ENCODE measurements around the gene NPC1. TPM values are rescaled to one million over a fixed set of nuclear protein-coding genes. Genes with fewer than 3 reads are reported as not detected.
A peak's percentile ranks its signal among the peaks of the same experiment; 100 is the strongest.

The NPC1 gene
- total and polyA plus RNA-seq, 8 donors = 7.6 to 219 (median 59.3) TPM

GRCh38 chr18:23587220-23587642 lies 925 bp upstream of the NPC1 start:
- H3K4me3 ChIP-seq = peak overlapping the region; percentile 74 to 94 (median 80)
- peaks cover 25 to 44% (median 34%) of the 10 kb centered on the region in 4 donors for H3K4me1 ChIP-seq
- 33 to 43% (median 41%) methylated on average over 7 of the region's 7 CpGs for WGBS, 5 donors
- intact Hi-C loops (cut with DNase I; ENCODE audit: low total_unique reads) = no loop called here
- no peaks in the 10 kb centered on the region for H3K9me3 ChIP-seq
- peak in 1 of 2 donors; percentile 40 for DNase-seq
- no peak for TF ChIP-seq POLR2AphosphoS5 (IDR thresholded peaks at IDR 0.05)
- TF ChIP-seq CTCF (IDR thresholded peaks at IDR 0.05) = peak in 2 of 7 experiments; percentile 8 to 42
- no peak for TF ChIP-seq EP300 (IDR thresholded peaks at IDR 0.05)
- no peaks in the 10 kb centered on the region for H3K27me3 ChIP-seq
- H3K27ac ChIP-seq = peak overlapping the region in 4 of 5 donors; percentile 99 to 100 (median 100)
- no peaks in the 10 kb centered on the region for H3K36me3 ChIP-seq

- H3K4me3 ChIP-seq = peak overlapping the region; percentile 74 to 94 (median 80)
- no peak for DNase-seq
- no peaks in the 10 kb centered on the region for H3K27me3 ChIP-seq
- no peaks in the 10 kb centered on the region for H3K9me3 ChIP-seq
- no peak for TF ChIP-seq CTCF (IDR thresholded peaks at IDR 0.05)
- no peak for TF ChIP-seq EP300 (IDR thresholded peaks at IDR 0.05)
- 0 to 1% (median 1%) methylated on average over 9 to 14 of the region's 14 CpGs for WGBS, 5 donors
- H3K27ac ChIP-seq = peak overlapping the region; percentile 99 to 100 (median 100)
- intact Hi-C loops (cut with DNase I; ENCODE audit: low total_unique reads) = no loop called here
- H3K4me1 ChIP-seq = peaks cover 31 to 57% (median 46%) of the 10 kb centered on the region in 4 donors
- H3K36me3 ChIP-seq = no peaks in the 10 kb centered on the region
Observed at GRCh38 chr18:23585897-23586248, 433 bp downstream of the NPC1 start.

DNA sequence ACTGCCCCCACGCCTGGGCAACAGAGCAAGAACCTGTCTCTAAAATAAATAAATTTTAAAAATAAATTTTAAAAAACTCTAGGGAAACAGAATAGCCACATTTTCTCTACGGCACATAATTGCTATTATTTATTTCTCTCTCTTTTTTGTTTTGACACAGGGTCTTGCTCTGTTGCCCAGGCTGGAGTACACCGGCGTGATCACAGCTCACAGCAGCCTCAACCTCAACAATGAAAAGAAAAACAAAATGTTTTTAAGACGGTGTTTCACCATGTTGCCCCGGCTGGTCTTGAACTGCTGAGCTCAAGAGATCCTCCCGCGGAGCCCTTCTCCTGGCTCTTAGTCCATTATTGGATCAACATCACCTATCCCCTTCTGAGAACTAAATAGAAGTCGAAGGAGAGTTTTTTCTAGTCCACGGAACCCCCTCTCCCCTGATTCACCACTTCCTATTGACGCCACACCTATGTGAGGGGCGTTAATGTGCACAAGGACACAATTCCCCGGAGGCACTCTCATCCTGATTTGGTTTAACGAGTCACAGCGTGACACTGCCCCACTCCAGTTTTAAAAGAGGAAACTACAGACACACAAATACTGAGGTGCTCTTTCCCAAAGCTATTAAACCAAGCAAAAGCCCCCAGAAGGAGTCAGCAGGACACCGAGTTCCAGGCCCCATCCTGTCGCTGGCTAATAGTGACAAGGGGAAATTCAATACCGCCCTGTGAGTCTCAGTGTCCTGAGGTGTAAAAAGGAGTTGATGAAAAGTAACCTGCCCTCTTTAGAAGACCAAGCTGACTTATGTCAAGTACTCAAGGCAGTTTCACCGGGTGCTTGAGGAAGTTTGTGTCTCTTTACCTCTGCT lies 1.1 kb downstream of the NPC1 start:
- H3K27ac ChIP-seq = peak overlapping the region; percentile 99 to 100 (median 100)
- no peaks in the 10 kb centered on the region for H3K27me3 ChIP-seq
- no peaks in the 10 kb centered on the region for H3K36me3 ChIP-seq
- peak in 1 of 2 donors; percentile 68 for DNase-seq
- intact Hi-C loops (cut with DNase I; ENCODE audit: low total_unique reads) = no loop called here
- H3K4me1 ChIP-seq = peaks cover 37 to 63% (median 52%) of the 10 kb centered on the region in 4 donors
- H3K9me3 ChIP-seq = no peaks in the 10 kb centered on the region
- H3K4me3 ChIP-seq = peak overlapping the region; percentile 74 to 94 (median 80)
- no peak for TF ChIP-seq EP300 (IDR thresholded peaks at IDR 0.05)
- TF ChIP-seq POLR2AphosphoS5 (IDR thresholded peaks at IDR 0.05) = peak in 1 of 3 donors; percentile 5
- TF ChIP-seq CTCF (IDR thresholded peaks at IDR 0.05) = no peak
- no peak for TF ChIP-seq POLR2A (IDR thresholded peaks at IDR 0.05)
- 20 to 27% (median 24%) methylated on average over 19 of the region's 19 CpGs for WGBS, 5 donors

- no peak for DNase-seq
- WGBS, 5 donors = 72 to 83% (median 79%) methylated on average over 13 of the region's 13 CpGs
- Histone ChIP-seq H3K4me3 (peak overlapping the region in 3 of 4 donors; percentile 74 to 94 (median 80)), H3K27ac (peak overlapping the region in 4 of 5 donors; percentile 99 to 100 (median 100)), H3K27me3 (no peaks in the 10 kb centered on the region), H3K9me3 (no peaks in the 10 kb centered on the region), H3K36me3 (no peaks in the 10 kb centered on the region), H3K4me1 (peaks cover 45 to 73% (median 61%) of the 10 kb centered on the region in 4 donors)
- TF ChIP-seq CTCF (IDR thresholded peaks at IDR 0.05) (no peak), POLR2A (IDR thresholded peaks at IDR 0.05) (no peak), EP300 (IDR thresholded peaks at IDR 0.05) (no peak), POLR2AphosphoS5 (IDR thresholded peaks at IDR 0.05) (no peak)
- intact Hi-C loops (cut with DNase I; ENCODE audit: low total_unique reads) = no loop called here
Observed at GRCh38 chr18:23584019-23584983, 2.0 kb downstream of the NPC1 start.

All from stomach (tissue), 9 donors.